ENCODE results near the gene ADGRV1. TPM values are rescaled to one million over a fixed set of nuclear protein-coding genes. Genes with fewer than 3 reads are reported as not detected.

Gene ADGRV1
- polyA plus RNA-seq, 4 donors, result 2.6 to 2.9 (median 2.7) TPM; not detected in 1

- Histone ChIP-seq H3K36me3 (ENCODE audit: control insufficient read depth in 3 of 3, insufficient read depth in 2 of 3, low read depth in 1 of 3, low read length in 3 of 3) (peaks cover 0 to 4% (median 0%) of the 10 kb centered on the region in 3 donors), H3K4me3 (ENCODE audit: low read depth in 1 of 3, low read length in 3 of 3) (peak within 1 kb of the TSS; percentile 61 to 98 (median 68)), H3K27ac (ENCODE audit: low read depth in 1 of 3, low read length in 2 of 3) (peak within 1 kb of the TSS; percentile 76 to 96 (median 95)), H3K9me3 (ENCODE audit: control insufficient read depth in 2 of 2, insufficient read depth in 1 of 2, low read depth in 1 of 2, low read length in 1 of 2) (no peaks in the 10 kb centered on the region), H3K4me1 (ENCODE audit: control insufficient read depth in 3 of 3, insufficient read depth in 2 of 3, low read depth in 1 of 3, low read length in 2 of 3) (peaks cover 0 to 6% (median 5%) of the 10 kb centered on the region in 3 donors), H3K27me3 (ENCODE audit: control insufficient read depth in 3 of 3, insufficient read depth in 3 of 3, low read length in 3 of 3) (no peaks in the 10 kb centered on the region)
- FAIRE-seq, result no peak
- 0% methylated on average over 58 to 64 of the region's 64 CpGs for WGBS, 3 donors
- DNase-seq, result peak; percentile 98
Observed at GRCh38 chr5:90529194-90529938, 29.2 kb upstream of the ADGRV1 start, which contains the start of gene LYSMD3. TSS of gene LYSMD3 (minus strand) at chr5:90529584. CDS start at chr5:90525289, 4,295 bp downstream.

DNA sequence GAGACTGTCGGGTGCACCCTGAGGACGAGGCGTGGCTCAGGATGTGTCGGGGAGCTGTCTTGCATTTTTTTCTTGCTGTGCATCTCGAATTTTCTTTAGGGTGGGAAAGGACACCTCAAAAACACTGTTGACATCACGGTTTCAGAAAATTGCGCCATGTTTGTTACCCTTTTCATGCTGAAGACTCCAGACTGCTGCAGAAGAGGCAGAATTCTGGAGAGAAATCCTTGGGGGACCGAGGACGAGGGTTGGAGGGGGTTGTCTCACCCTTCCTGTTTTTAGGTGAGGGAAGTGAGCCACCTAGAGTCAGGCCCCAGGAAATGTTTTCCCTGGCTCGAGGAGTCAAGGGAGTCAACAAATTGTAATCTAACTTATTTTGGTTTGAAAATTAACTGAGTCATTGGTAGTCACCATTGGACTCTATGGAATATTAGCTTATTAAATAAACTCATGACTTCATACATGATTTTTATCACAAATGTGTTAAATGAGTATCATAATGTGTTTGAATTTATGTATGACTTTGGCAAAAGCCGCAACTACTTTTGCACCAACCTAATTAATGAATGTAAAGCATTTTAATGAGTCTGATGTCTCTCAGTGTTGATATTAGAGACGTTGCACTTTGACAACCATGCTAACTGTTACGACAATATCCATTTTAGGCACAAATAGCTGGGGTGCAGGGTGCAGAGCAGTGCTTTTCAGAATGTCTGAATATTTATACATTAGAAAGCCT, 28.5 kb upstream of the ADGRV1 start:
- 3 to 5% (median 4%) methylated on average over 13 of the region's 13 CpGs for WGBS, 3 donors
- Histone ChIP-seq H3K4me1 (ENCODE audit: control insufficient read depth in 3 of 3, insufficient read depth in 2 of 3, low read depth in 1 of 3, low read length in 2 of 3) (peaks cover 0 to 6% (median 5%) of the 10 kb centered on the region in 3 donors), H3K4me3 (ENCODE audit: low read depth in 1 of 3, low read length in 3 of 3) (peak overlapping the region; percentile 61 to 98 (median 63)), H3K27ac (ENCODE audit: low read depth in 1 of 3, low read length in 2 of 3) (peak overlapping the region; percentile 67 to 96 (median 92)), H3K9me3 (ENCODE audit: control insufficient read depth in 2 of 2, insufficient read depth in 1 of 2, low read depth in 1 of 2, low read length in 1 of 2) (no peaks in the 10 kb centered on the region), H3K36me3 (ENCODE audit: control insufficient read depth in 3 of 3, insufficient read depth in 2 of 3, low read depth in 1 of 3, low read length in 3 of 3) (no peaks in the 10 kb centered on the region), H3K27me3 (ENCODE audit: control insufficient read depth in 3 of 3, insufficient read depth in 3 of 3, low read length in 3 of 3) (no peaks in the 10 kb centered on the region)
- DNase-seq (peak in 1 of 2 donors; percentile 86), FAIRE-seq (no peak)

- no peak overlapping the region for H3K4me3 ChIP-seq (ENCODE audit: low read depth in 1 of 3, low read length in 3 of 3)
- no peak for FAIRE-seq
- no peaks in the 10 kb centered on the region for H3K27me3 ChIP-seq (ENCODE audit: control insufficient read depth in 3 of 3, insufficient read depth in 3 of 3, low read length in 3 of 3)
- H3K4me1 ChIP-seq (ENCODE audit: control insufficient read depth in 3 of 3, insufficient read depth in 2 of 3, low read depth in 1 of 3, low read length in 2 of 3), result peaks cover 0 to 6% (median 5%) of the 10 kb centered on the region in 3 donors
- no peak for DNase-seq
- no peaks in the 10 kb centered on the region for H3K9me3 ChIP-seq (ENCODE audit: control insufficient read depth in 2 of 2, insufficient read depth in 1 of 2, low read depth in 1 of 2, low read length in 1 of 2)
- 45 to 58% (median 58%) methylated on average over 9 of the region's 9 CpGs for WGBS, 3 donors
- H3K27ac ChIP-seq (ENCODE audit: low read depth in 1 of 3, low read length in 2 of 3), result no peak overlapping the region
- no peaks in the 10 kb centered on the region for H3K36me3 ChIP-seq (ENCODE audit: control insufficient read depth in 3 of 3, insufficient read depth in 2 of 3, low read depth in 1 of 3, low read length in 3 of 3)
Observed at GRCh38 chr5:90530736-90531487, 27.7 kb upstream of the ADGRV1 start.

DNA sequence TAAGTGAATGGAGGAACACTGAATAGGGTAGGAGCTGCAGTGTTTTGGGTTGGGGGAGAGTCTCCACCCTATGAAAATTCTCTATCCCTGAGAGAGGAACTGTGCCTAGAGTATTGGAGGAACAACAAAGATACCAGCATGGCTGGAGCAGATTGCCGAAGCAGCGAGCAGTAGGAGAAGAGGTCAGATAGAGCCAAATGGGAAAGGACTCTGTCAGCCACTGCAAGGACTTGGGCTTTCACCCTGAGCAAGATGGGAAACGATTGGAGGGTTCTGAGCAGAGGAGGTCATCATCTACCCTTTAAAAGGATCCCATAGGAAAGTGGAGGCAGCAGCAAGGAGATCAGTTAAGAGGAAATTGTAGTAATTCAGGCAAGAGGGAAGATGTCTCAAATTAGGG, 24.8 kb upstream of the ADGRV1 start:
- no peak overlapping the region for H3K27ac ChIP-seq (ENCODE audit: low read depth in 1 of 3, low read length in 2 of 3)
- H3K27me3 ChIP-seq (ENCODE audit: control insufficient read depth in 3 of 3, insufficient read depth in 3 of 3, low read length in 3 of 3), result no peaks in the 10 kb centered on the region
- no peaks in the 10 kb centered on the region for H3K36me3 ChIP-seq (ENCODE audit: control insufficient read depth in 3 of 3, insufficient read depth in 2 of 3, low read depth in 1 of 3, low read length in 3 of 3)
- no peaks in the 10 kb centered on the region for H3K9me3 ChIP-seq (ENCODE audit: control insufficient read depth in 2 of 2, insufficient read depth in 1 of 2, low read depth in 1 of 2, low read length in 1 of 2)
- no peaks in the 10 kb centered on the region for H3K4me1 ChIP-seq (ENCODE audit: control insufficient read depth in 3 of 3, insufficient read depth in 2 of 3, low read depth in 1 of 3, low read length in 2 of 3)
- no peak for FAIRE-seq
- H3K4me3 ChIP-seq (ENCODE audit: low read depth in 1 of 3, low read length in 3 of 3), result no peak overlapping the region
- WGBS, 3 donors, result 80 to 92% (median 81%) methylated on average over 3 of the region's 3 CpGs
- DNase-seq, result no peak

- no peaks in the 10 kb centered on the region for H3K27me3 ChIP-seq (ENCODE audit: control insufficient read depth in 3 of 3, insufficient read depth in 3 of 3, low read length in 3 of 3)
- DNase-seq, result peak; percentile 11 to 25
- no peaks in the 10 kb centered on the region for H3K36me3 ChIP-seq (ENCODE audit: control insufficient read depth in 3 of 3, insufficient read depth in 2 of 3, low read depth in 1 of 3, low read length in 3 of 3)
- 13 to 64% (median 38%) methylated on average over 3 of the region's 3 CpGs for WGBS, 3 donors
- no peak overlapping the region for H3K4me3 ChIP-seq (ENCODE audit: low read depth in 1 of 3, low read length in 3 of 3)
- no peaks in the 10 kb centered on the region for H3K4me1 ChIP-seq (ENCODE audit: control insufficient read depth in 3 of 3, insufficient read depth in 2 of 3, low read depth in 1 of 3, low read length in 2 of 3)
- no peak overlapping the region for H3K27ac ChIP-seq (ENCODE audit: low read depth in 1 of 3, low read length in 2 of 3)
- FAIRE-seq, result no peak
- no peaks in the 10 kb centered on the region for H3K9me3 ChIP-seq (ENCODE audit: control insufficient read depth in 2 of 2, insufficient read depth in 1 of 2, low read depth in 1 of 2, low read length in 1 of 2)
Observed at GRCh38 chr5:90534922-90535321, 23.7 kb upstream of the ADGRV1 start.

- Histone ChIP-seq H3K27ac (ENCODE audit: low read depth in 1 of 3, low read length in 2 of 3) (no peak overlapping the region), H3K36me3 (ENCODE audit: control insufficient read depth in 3 of 3, insufficient read depth in 2 of 3, low read depth in 1 of 3, low read length in 3 of 3) (no peaks in the 10 kb centered on the region), H3K27me3 (ENCODE audit: control insufficient read depth in 3 of 3, insufficient read depth in 3 of 3, low read length in 3 of 3) (no peaks in the 10 kb centered on the region), H3K4me3 (ENCODE audit: low read depth in 1 of 3, low read length in 3 of 3) (no peak overlapping the region), H3K4me1 (ENCODE audit: control insufficient read depth in 3 of 3, insufficient read depth in 2 of 3, low read depth in 1 of 3, low read length in 2 of 3) (no peaks in the 10 kb centered on the region), H3K9me3 (ENCODE audit: control insufficient read depth in 2 of 2, insufficient read depth in 1 of 2, low read depth in 1 of 2, low read length in 1 of 2) (no peaks in the 10 kb centered on the region)
- FAIRE-seq (no peak), DNase-seq (no peak)
- WGBS, 3 donors, result 54 to 66% (median 56%) methylated on average over 4 of the region's 4 CpGs
Observed at GRCh38 chr5:90542827-90543519, 15.6 kb upstream of the ADGRV1 start.

- FAIRE-seq (no peak), DNase-seq (no peak)
- no peak overlapping the region for H3K27ac ChIP-seq (ENCODE audit: low read depth in 1 of 3, low read length in 2 of 3)
- H3K36me3 ChIP-seq (ENCODE audit: control insufficient read depth in 3 of 3, insufficient read depth in 2 of 3, low read depth in 1 of 3, low read length in 3 of 3), result no peaks in the 10 kb centered on the region
- no peaks in the 10 kb centered on the region for H3K4me1 ChIP-seq (ENCODE audit: control insufficient read depth in 3 of 3, insufficient read depth in 2 of 3, low read depth in 1 of 3, low read length in 2 of 3)
- no peaks in the 10 kb centered on the region for H3K9me3 ChIP-seq (ENCODE audit: control insufficient read depth in 2 of 2, insufficient read depth in 1 of 2, low read depth in 1 of 2, low read length in 1 of 2)
- WGBS, 3 donors, result 70 to 79% (median 75%) methylated on average over 2 of the region's 2 CpGs
- H3K4me3 ChIP-seq (ENCODE audit: low read depth in 1 of 3, low read length in 3 of 3), result no peak overlapping the region
- H3K27me3 ChIP-seq (ENCODE audit: control insufficient read depth in 3 of 3, insufficient read depth in 3 of 3, low read length in 3 of 3), result peaks cover 0 to 2% (median 0%) of the 10 kb centered on the region in 3 donors
Observed at GRCh38 chr5:90545511-90545910, 13.1 kb upstream of the ADGRV1 start.
